ENCODE data around the gene CLIP4.

CLIP4 gene

DNA sequence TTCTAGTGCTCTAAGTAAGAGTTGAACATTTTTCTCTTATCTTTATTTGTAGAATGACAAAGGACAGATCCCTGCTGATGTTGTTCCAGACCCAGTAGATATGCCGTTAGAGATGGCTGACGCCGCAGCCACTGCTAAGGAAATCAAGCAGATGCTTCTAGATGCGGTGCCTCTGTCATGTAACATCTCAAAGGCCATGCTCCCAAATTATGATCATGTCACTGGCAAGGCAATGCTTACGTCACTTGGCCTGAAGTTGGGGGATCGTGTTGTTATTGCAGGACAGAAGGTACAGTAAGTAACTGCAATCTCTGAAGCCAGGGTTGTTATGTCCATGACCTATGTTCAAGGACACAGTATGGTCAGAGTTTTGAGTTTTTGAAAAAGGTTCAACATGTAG, 28.4 kb downstream of the CLIP4 start:
- no peak for DNase-seq

DNA sequence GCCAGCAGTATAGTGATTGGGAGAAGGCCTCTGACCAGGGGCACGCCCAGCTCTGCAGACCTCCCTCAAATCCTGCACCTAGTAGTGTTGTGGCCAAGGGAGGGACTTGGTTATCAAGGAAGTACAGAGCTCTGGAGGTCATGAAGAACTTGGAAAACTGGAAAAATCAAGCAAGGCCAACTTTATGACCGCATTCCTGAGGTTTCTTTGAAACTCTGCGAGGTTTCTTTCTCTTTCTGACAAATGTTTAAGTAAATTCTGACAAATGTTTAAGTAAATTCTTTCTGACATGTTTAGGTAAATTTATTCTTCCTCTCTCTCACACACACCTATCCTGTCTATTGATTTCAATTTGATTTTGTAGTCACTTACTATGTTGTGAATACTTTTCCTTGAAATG, 31.0 kb downstream of the CLIP4 start:
- DNase-seq = no peak

DNA sequence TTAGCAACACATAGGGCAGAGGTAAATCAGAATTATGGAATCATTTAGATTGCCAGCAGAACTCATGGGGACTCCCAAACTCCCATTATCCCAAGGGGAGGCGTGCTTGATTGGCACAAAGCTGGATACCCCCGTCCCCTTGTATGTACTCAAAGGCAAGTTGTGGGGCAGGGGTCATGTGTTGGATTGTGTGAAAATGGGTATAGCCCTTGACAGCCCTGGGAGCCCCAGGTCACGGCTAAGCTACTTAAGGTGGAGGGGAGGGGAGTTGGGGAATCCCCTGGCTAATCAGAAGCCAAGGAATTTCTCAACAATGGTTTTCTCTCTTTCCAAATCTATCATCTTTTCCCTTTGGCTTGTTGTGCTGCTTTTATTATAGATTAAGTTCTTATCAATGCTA, 32.7 kb downstream of the CLIP4 start:
- DNase-seq = no peak

DNA sequence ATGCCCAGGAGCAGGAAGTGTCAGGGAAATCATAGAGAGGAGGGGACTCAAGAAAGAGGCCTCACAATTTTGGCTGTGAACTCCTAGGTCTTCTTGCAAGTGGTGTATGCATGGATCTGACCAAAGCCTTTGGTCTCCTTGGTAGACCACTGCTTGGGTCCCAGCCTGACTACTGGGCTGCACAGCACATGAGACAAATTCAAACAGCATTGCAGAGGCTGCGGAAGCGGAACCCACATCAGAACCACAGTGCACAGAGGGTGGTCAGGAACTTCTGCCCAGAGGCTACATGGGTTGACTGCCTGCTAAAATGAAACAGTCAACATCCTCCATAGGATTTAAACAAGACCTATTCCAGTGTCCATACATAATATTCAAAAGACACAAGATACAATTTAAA, 39.4 kb downstream of the CLIP4 start:
- no peak for DNase-seq

DNA sequence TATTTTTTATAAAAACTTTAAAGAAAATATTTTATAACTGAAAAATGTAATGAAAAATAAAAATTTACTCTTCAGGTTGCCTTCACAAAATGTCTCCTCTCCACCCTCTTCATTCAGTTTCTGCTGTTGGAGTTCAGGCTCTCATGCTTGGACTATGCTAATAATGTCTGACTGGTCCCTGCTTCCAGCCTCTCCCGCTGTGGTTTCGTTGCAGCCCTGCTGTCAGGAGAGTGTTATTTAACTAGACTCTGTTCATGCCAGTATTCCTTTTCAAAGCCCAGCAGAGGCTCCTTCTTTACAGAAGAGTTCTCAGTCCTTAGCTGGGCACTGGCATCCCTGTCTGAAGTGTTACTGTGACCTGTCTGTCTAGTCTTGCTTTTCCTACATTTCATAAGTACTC, 40.4 kb downstream of the CLIP4 start:
- no peak for DNase-seq

DNA sequence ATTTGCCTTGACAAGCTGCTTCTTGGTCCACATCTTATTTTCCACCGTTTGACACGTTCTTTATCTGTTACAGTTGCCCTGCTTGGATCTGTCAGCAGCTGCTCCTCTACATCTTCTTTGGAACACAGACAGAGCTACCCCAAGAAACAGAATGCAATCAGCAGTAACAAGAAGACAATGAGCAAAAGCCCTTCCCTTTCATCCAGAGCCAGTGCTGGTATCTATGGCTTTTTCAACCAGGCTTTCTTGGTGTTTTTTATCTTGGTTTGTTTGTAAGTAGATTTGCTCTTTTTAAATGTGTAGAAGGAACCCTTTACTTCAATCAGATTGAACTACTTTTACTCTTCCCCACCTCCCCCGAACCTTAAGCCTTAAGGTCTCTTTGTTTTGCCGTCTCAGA, 41.9 kb downstream of the CLIP4 start:
- no peak for DNase-seq

DNA sequence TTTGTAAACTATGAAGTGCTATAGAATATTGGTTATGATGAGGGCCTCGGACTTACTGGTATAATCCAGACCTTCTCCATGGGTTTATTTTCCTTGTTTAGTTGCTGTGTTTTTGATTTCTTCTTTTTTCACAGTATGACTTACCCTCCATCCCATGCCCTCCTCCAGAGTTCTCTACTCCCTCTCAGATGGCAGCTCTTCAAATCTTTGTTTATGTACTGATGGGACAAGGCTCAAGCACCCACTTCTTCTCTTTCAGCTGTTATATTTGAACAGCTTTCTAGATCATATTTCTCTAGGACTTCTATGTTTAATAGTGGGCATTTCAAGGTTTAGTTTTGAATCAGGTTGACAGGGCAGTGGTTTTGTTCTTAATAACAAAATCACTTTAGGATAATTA, 43.9 kb downstream of the CLIP4 start:
- DNase-seq = no peak

DNA sequence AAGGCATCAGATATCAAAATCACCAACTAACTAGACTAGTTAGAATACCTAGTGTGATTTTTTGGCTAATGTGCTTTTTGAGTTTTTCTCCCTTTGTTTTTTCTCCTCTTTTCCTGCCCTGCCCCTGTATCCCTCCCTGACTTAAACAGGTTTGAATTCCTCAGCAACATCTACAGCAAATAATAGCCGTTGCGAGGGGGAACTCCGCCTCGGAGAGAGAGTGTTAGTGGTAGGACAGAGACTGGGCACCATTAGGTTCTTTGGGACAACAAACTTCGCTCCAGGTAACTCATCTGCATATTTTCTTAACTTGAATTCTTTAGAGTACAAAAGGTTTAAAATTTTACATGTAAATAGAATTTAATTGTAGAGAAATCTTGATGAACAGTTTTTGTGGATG, 45.0 kb downstream of the CLIP4 start:
- DNase-seq = no peak

DNA sequence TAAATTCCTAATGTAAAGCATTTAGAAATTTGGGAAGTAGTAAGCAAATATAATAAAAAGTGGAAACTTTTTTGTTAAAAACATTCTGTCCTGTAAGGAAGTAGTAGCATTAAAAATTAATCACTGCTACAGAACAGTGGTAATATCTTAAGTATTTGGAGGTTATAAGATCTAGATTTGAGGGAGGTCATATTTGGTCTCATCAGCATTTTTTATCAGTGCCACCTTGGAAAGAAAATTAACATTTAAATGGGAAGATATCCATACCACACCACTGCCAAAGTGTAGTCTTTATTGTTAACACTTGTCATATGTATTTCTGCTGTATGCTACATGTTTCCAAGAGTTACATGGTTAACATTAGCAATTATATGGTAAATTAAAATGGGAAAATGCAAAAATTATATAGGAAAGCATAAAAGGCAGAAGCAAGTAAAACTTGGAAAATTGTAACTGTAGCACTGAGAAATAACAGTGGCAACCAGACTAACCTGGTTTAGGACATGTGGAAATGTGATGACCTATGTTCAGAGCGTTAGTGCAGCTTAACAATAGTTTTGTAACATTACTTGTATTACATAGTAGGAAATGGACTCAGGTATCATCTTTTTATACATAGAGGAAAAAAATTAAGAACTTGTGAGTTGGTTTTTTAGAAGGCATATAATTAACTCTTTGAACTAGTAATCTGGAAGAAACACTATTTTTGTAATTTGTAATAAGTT, 47.2 kb downstream of the CLIP4 start:
- no peak for DNase-seq

DNA sequence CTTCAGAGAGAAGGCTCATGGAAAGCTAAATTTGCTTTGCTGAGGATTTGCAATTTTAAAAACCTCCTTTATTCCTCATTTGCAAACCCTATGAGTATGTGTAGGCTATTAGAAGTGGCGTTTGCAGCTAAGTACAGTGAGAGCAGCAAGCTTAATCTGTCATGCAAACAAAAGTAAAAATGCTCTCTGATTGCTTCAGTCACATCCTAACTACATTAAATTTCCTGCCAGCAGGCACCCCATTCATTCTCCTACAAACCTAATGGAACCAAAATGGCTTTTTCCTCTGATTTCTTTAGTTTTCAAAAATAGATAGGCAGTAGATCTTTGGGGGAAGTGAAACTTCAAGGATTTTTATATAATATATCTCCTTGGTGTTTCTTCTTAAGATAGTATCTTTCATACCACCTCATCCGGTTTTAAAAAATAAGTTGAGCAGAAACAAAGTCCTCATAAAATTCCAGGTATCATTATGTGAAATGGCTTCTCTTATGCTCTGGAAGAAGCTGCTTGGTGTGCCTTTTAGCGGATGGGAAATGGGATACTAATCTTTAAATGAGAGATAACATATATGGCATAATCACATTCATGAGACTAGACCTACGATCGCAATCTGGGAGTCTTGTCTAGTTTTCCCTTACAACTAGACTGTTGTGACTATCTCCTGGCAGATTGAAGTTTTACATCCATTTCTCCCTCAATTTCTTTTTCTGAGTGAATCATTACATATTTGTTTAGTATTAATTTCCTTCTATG, 49.1 kb downstream of the CLIP4 start:
- no peak for DNase-seq

DNA sequence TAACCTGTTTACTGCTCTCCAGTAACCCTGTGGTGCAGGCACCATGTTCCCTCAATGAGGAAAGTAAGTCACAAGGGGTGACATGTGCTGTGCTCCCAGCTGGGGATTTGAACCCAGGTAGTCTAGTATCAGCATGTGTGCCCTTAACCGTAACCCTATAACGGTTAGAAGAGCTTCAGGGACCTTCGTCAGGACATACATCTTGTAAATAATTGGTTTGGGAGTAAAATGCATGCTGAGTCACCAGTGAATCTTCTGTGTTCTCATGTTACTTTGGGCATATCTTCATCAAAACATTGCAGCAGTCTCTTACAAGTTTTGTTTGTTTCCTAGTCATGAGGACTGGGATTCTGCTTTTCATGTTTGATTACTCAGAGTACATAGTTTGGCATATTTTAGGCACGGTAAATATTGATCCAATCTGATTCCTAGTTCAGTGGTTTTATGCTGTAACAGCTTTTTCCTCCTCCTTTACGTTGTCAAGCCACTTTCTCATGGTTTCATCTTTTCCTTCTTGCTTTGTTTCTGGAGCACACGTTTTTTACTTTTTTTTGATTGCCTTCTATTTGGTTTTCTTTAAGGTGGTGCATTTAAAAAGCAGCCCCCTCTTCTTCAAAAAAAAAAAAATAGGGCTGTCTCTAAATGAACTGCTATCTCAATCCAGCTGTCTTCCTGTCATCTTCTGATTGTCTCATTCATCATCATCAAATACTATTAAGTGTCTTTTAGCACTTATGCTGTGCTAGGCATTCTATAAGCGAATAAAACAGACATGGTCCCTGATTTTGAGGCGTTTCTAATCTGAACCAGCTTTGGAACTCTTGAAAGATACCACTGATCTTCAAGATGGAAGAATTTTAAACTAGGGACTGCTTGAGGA, 50.4 kb downstream of the CLIP4 start:
- no peak for DNase-seq

DNA sequence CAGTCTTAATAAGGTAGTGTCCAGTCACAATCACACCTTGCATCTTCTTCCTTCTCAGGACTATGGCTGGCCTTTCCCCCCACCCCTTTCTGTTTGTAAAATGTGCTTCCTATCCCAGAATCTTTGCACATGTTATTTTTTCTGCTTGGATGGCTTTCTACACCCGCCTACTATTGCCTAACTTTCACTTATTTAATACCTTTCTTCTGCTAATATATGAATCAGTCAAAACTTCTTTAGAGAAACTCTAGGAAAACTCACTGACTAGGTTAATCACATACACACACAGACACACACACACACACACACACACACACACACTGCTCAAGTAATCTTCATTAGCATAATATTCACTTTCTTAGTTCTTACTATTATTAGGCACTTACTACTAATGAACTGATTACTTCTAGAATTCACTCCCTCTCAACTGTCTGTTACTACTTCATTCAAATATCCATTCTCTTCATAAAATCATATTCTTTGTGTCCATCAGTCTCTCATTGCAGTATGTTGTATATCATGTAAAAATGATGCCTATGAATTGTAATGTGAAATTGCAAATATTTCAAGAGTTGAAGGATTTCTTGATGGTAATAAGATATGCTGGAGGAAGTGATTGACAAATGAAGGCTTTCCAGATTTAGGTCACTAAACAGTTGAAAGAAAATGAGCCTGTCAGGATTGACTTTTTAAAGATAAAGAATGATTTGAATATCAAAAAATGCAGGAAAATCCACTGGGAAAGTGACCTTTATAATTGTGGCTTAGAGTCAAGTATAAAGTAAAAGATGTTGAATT, 51.2 kb downstream of the CLIP4 start:
- DNase-seq = no peak

DNA sequence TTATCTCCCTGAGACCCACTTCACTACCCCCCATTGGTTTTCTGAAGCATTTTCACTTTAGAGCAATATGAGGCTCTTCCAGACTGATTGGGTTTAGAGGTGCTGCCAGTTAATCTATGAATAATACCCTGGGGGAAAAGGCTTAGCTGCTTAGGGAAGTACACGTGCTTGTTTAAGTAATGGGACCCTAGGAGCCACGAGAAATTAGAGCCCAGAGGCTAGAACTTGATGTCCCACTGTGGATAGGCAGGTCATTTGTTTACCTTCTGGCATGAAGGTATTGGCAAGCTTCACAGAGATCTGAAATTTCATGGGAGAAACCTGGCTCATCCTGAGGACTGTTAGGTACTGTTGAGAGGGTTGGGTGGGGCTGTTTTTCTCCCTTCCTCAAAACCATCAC, 59.7 kb downstream of the CLIP4 start:
- DNase-seq = no peak

DNA sequence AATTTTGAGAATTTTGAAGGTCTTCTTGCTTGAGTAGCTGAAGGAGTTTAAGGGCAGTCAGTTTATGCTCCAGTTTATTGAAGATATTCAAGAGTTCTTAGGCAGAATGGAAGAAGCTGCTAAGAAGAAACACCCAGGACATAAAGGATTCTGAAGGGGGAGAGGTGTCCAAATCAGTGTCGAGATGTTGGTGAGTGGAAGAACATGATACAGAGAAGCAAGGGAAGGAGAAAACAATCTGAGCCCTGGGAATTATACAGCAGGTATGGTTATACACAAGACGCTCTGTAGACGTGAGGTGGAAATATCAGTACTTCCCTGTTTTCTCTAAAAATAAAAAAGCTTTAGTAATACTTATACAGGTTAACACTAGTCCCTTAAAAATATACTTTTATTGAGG, 60.1 kb downstream of the CLIP4 start:
- no peak for DNase-seq

DNA sequence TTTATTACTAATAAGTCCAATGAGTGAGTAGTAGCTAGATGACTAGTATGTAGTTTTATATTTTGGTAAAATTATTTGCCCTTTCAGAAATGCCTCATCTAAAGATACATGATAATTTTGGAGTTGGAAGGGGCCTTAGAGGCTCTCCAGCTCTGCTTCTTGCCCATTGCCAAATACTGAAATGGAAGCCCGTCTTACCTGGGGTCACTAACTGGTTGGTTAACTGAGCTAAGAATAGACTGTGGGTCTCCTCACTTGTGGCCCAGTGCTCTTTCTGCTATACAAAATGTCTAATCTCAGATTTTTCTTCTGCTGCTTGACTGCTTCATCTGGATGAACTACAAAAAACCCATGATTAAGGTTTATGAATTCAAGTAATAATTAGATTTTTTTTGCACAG, 67.1 kb downstream of the CLIP4 start:
- no peak for DNase-seq

DNA sequence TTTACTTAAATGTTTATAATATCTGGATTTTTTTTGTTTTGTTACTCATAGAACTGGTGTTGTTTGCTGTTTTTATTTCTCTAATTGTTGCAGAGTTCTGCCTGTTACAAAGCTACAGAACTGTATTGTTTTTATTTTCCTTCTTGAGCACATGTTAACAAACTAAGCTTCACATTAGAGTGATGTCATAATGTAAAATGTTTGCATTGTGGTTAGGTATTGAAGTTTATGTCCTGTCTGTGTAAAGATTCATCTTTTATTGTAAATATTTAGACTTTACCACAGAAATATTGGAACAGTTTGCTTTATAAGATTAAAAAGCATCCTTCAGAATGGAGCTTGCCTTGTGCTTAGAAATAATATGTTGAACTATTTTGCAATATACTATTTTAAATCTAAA, 67.7 kb downstream of the CLIP4 start:
- DNase-seq = no peak

DNA sequence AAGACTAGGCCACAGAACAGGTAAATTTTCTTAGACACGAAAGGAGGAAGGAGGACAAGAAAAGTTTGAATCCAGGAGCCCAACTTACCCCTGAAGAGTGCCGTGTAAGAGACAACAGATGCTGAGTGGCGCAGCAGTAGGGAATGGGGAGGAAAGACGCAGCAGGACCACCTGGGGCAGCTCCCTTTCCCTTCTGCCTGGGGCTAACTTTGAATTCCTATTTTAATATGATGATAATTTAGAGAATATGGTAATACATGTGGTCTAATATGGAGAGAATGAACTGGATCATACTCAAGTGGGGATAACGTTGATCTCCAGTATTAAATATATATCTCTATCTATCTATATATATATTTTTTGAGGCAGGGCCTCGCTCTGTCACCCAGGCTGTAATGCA, 69.3 kb downstream of the CLIP4 start:
- no peak for DNase-seq

DNA sequence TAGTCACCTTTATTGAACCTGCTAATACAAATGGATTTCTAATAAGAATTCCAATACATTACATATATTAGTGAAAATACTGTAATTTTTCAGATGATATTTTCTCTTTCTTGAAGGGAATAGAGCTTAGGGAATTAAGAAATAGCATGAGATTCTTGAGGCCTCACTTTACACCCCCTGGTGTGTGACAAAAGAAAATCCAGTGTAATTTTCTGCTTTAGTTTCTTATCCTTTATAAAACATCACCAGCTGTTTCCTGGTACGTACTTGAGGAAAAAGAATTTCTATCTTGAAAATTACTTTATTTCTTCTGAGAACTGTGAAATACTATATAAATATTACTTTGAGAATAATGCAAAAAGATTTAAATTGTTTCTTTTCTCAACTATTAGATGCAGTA, 71.6 kb downstream of the CLIP4 start:
- no peak for DNase-seq

DNA sequence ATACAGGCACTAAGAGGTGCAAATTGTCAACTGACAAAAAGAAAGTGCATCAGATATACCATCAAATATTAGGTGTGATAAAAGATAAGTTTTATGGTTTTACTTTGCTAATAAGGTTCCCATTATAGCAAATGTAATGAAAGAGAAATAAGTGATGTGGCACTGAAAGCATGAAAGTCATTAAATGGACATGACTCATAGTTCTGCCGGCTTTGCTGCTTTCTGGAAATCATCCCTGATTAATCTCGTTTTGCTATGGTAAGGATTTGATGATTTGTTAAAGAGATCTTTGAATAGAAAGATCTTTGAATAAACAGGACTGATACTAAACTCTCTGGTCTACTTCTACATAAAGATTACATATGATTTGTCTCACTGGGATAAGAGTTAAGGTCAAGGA, 72.7 kb downstream of the CLIP4 start:
- DNase-seq = no peak

DNA sequence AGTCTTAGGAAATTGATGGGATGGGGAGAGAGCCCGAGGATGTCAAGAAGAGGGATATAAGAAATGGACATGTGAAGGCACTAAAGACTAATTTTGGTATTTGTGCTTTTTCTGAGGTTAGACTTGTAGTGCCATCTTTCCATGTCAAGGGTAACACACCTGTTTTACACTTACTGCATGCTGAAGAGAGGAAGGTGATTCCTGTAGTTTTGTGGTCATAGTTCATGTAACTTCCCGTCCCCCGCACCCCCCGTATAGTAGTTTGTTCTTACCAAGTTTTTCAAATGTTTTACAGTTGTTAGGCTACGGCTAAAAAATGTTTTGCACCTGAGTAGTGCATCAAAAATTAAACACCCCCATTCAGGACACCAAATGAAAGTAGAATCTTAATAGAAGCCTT, 73.8 kb downstream of the CLIP4 start:
- no peak for DNase-seq

DNA sequence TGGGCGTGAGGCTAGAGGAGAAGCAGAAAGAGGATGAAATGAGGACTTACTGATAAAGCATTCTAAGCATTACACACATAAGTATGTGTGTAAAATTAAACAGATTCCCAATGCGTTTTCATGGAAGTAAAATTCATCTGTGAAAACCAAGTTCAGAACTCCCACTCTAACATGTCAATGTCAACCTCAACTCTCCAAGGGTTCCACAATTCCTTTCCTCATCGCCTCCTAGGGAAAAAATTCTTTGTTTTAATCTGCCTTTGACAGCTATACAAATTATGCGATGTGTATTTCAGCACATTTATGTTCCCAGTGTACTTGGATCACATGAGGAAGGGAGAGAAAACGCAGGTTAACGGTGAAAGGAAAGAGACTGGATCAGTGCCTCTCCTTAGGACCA, 76.6 kb downstream of the CLIP4 start:
- no peak for DNase-seq

DNA sequence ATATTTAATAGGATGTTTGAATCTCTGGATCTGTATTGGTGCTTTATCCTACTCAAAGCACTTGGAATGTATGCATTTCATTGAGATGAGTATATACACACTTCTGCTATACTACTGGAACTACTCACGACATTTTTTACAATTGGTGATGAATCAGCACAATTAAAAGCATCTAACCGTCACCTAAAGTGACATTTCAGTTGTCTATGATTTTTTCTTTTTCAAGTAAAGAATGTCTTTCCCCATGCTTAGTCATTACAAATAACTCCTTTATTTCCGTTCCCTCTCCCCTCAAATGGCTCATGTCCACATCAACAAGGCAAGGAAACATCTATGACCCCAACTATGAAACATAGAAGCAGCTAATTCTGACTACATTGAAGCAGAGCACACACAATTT, 77.3 kb downstream of the CLIP4 start:
- no peak for DNase-seq

DNA sequence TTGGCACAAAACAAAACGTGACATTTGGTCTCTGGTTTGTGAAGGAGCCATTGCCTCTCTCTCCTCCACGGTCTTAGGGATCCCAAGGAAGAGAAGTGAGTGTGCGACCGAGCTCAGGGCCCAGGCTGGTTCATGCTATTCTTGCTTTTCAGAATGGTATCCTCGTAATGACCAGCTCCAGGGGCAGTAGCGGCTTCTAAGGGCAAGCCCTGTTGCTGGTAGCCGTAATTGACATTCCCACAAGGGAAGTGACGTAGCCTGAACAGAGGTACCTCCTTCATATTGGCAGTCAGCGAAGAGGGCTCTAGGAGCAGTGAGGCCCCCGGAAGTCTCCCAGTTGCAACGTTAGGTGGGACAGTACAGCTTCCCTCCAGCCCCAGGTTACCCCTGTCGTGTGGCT, 77.9 kb downstream of the CLIP4 start:
- DNase-seq = no peak

Data from NCI-H1105 (cell line).